Activated T-cell treated with anti-CD3 and anti-CD28 coated beads, Interleukin-2, amount 50 U/mL, for 24 hours (primary cell): ENCODE measurements around the gene CLGN.
A peak's percentile ranks its signal among the peaks of the same experiment; 100 is the strongest.
"Not testable (repeated sequence)": the region's sequence is repeated elsewhere in the genome, so short reads cannot be mapped to it uniquely, and the experiment has no call there.

Experiments
- DNase-seq: peaks from one replicate; pipeline ENCODE4 v3.0.0-alpha.2; 2020
- H3K27ac Mint-ChIP-seq: 2 replicates; pipeline ENCODE4 v1.8.0; 2020; ENCODE audit warnings: mild to moderate bottlenecking, mixed read lengths
- H3K27me3 Mint-ChIP-seq: 2 replicates; pipeline ENCODE4 v1.8.0; 2020; ENCODE audit warnings: mixed read lengths
- H3K36me3 Mint-ChIP-seq: 2 replicates; pipeline ENCODE4 v1.8.0; 2020; ENCODE audit warnings: low read depth, mixed read lengths
- H3K4me1 Mint-ChIP-seq: 2 replicates; pipeline ENCODE4 v1.8.0; 2020; ENCODE audit warnings: low read depth, mixed read lengths
- H3K4me3 Mint-ChIP-seq: 2 replicates; pipeline ENCODE4 v1.8.0; 2020; ENCODE audit warnings: mild to moderate bottlenecking, moderate library complexity, mixed read lengths
- H3K9me3 Mint-ChIP-seq: 2 replicates; pipeline ENCODE4 v1.8.0; 2020; ENCODE audit warnings: mixed read lengths

CLGN gene

DNA sequence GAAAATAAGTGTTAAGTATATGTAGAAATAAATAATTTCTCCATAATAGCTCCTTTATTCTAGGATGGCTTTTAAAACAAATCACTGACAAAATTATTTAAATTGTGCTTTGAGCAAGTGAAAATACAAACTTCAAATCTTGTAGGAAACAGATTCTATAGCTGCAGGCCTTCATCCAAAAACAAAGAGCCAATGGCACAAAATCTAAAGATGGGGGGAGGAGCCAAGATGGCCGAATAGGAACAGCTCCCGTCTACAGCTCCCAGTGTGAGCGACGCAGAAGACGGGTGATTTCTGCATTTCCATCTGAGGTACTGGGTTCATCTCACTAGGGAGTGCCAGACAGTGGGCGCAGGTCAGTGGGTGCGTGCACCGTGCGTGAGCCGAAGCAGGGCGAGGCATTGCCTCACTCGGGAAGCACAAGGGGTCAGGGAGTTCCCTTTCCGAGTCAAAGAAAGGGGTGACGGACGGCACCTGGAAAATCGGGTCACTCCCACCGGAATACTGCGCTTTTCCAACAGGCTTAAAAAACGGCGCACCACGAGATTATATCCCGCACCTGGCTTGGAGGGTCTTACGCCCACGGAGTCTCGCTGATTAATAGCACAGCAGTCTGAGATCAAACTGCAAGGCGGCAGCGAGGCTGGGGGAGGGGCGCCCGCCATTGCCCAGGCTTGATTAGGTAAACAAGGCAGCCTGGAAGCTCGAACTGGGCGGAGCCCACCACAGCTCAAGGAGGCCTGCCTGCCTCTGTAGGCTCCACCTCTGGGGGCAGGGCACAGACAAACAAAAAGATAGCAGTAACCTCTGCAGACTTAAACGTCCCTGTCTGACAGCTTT lies 14.1 kb downstream of the CLGN start:
- not testable (repeated sequence) for H3K36me3 Mint-ChIP-seq, H3K27ac Mint-ChIP-seq, DNase-seq, H3K4me3 Mint-ChIP-seq, H3K4me1 Mint-ChIP-seq, H3K9me3 Mint-ChIP-seq
- H3K27me3 Mint-ChIP-seq, result peaks cover 16% of the 10 kb centered on the region

DNA sequence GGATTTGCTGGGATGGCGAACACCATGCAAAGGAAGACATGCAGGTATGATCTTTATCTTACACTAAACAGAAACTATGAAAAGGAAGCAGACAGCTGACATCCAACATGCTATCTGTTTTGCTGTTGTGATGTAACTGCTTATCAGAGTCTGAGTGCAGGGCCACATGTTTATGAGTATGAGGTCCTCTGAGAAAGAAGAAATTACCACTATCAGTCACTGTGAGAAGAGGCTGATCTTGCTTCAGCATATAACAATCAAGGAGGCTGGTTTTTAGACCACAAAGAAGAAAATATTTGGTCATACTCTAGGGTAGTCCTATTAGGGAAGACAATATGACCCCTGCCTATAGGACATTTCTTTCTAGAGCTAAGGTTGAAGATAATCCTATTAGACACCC lies 18.5 kb downstream of the CLGN start:
- no peaks in the 10 kb centered on the region for H3K36me3 Mint-ChIP-seq
- no peaks in the 10 kb centered on the region for H3K4me1 Mint-ChIP-seq
- H3K9me3 Mint-ChIP-seq, result no peaks in the 10 kb centered on the region
- H3K27me3 Mint-ChIP-seq, result peaks cover 36% of the 10 kb centered on the region
- no peak overlapping the region for H3K4me3 Mint-ChIP-seq
- H3K27ac Mint-ChIP-seq, result no peak overlapping the region
- no peak for DNase-seq

DNA sequence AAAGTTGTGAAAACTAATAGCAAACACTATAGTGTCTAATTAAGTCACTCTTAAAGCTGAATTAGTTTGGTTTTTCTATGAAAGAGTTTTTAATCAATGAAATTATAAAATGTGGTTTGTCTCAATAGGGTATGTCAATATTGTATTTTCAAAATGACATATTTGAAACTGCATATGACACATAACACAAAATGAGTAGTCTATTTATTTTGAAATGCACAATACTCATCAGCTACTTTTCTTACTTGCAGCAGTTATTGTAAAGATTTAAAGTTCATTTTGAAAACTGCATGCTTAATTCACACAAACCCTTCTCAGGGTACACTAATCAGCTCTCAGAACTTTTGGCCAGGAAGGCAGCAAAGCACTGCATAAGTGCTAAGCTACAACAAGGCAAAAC lies 21.2 kb downstream of the CLGN start:
- no peak for DNase-seq
- no peaks in the 10 kb centered on the region for H3K4me1 Mint-ChIP-seq
- no peaks in the 10 kb centered on the region for H3K9me3 Mint-ChIP-seq
- H3K36me3 Mint-ChIP-seq, result no peaks in the 10 kb centered on the region
- H3K27me3 Mint-ChIP-seq, result peaks cover 28% of the 10 kb centered on the region
- H3K27ac Mint-ChIP-seq, result no peak overlapping the region
- no peak overlapping the region for H3K4me3 Mint-ChIP-seq

DNA sequence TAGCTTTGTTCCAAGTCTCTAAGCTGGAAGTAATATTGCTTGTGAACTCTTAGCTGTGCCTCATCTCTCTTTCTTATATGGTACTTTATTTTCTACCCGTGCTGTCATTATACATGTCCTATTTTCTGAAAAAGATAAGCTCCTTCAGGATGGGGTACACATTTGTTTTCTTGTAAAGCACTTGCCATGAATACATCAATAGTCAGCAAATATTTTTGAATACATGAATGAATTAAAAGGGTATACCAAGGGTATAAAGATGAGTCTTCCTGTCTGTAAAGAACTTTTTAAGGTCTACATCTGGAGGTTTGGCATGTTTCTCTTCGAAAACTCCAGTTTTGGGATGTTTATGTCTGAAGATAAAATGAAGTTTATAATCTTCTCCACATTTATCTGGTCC lies 27.3 kb downstream of the CLGN start:
- no peaks in the 10 kb centered on the region for H3K4me1 Mint-ChIP-seq
- H3K27ac Mint-ChIP-seq, result no peak overlapping the region
- H3K4me3 Mint-ChIP-seq, result no peak overlapping the region
- DNase-seq, result no peak
- H3K36me3 Mint-ChIP-seq, result no peaks in the 10 kb centered on the region
- peaks cover 27% of the 10 kb centered on the region for H3K27me3 Mint-ChIP-seq
- H3K9me3 Mint-ChIP-seq, result no peaks in the 10 kb centered on the region

DNA sequence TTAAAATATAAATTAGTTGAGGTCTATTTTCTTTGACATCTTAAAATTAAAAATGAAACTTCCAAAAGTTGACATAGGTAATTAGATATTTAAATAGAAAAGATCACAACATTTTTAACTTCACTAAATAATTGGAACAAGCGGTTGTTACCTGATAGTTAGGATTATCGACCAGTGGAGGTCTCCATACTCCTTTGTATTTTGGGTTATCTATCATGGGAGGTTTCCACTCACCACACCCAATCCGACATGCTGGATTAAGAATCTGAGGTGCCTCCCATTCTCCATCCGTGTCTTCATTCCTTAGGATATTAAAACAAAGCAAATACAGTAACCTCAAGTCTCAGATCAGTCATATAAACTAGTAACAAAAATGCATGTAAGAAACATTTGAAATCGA lies 31.8 kb downstream of the CLGN start:
- Mint-ChIP-seq H3K9me3 (no peaks in the 10 kb centered on the region), H3K4me3 (no peak overlapping the region), H3K27me3 (peaks cover 16% of the 10 kb centered on the region), H3K4me1 (no peaks in the 10 kb centered on the region), H3K27ac (no peak overlapping the region), H3K36me3 (no peaks in the 10 kb centered on the region)
- no peak for DNase-seq

DNA sequence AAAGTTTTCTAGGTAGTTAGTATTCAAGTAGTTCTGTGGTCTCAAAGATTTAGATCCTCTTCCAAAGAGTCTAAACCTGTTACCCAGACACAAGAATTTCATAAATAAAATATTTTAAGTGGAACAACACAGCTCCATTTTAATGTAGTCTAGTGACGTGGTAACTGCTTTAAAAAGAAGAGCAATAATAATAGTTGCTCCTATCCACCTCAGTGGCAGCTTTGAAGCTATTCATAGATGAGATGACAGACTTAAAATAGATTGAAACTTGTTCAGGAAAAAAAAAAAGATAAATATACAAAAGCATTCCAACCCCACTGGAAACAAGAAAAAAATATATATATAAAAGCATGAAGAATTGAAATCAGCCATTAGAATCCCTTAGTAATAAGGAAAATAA lies 39.4 kb downstream of the CLGN start:
- Mint-ChIP-seq H3K27ac (no peak overlapping the region), H3K4me3 (no peak overlapping the region), H3K4me1 (no peaks in the 10 kb centered on the region), H3K9me3 (no peaks in the 10 kb centered on the region), H3K27me3 (no peaks in the 10 kb centered on the region), H3K36me3 (peaks cover 3% of the 10 kb centered on the region)
- no peak for DNase-seq

DNA sequence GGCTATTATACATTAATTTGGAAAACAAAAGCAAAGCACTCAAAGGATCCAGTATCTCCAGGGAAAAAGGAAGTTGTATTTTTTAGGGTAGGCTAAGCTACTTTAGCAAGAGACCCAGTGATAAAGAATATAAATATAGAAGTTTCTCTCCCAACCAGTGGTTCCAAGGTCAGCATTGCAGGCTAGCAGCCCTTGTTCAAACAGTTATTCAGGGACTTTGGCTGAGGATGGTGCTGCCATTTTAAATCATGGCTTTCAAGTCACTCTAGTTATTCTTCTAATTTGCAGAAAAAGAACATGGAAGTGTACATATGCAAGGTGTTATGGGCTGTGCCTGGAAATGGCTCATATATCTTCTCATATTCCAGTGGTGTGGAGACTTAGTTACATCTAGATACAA lies 44.7 kb downstream of the CLGN start:
- Mint-ChIP-seq H3K4me1 (peaks cover 4% of the 10 kb centered on the region), H3K27ac (no peak overlapping the region), H3K36me3 (peaks cover 34% of the 10 kb centered on the region), H3K4me3 (no peak overlapping the region), H3K9me3 (no peaks in the 10 kb centered on the region), H3K27me3 (no peaks in the 10 kb centered on the region)
- no peak for DNase-seq

DNA sequence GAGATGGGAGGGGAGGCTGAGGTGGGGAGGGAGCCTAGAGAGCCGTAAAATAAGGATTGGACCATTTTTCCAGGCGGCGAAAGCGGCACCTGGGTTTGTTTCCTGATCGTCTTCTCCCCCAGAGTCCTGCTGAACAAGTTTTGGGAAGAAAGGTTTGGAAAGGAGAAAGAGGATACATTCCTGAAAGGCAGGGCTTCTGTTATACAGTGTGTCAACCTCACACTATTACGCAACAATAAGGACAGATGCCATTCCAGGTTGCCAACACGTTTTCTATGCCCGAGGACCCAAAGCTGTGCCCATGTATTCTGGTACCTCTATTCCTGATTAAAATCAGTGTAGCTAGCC lies 53.3 kb downstream of the CLGN start:
- H3K4me3 Mint-ChIP-seq, result no peak overlapping the region
- no peaks in the 10 kb centered on the region for H3K27me3 Mint-ChIP-seq
- H3K36me3 Mint-ChIP-seq, result peaks cover 6% of the 10 kb centered on the region
- H3K27ac Mint-ChIP-seq, result peak overlapping the region; percentile 82
- no peaks in the 10 kb centered on the region for H3K9me3 Mint-ChIP-seq
- peaks cover 42% of the 10 kb centered on the region for H3K4me1 Mint-ChIP-seq
- DNase-seq, result no peak

DNA sequence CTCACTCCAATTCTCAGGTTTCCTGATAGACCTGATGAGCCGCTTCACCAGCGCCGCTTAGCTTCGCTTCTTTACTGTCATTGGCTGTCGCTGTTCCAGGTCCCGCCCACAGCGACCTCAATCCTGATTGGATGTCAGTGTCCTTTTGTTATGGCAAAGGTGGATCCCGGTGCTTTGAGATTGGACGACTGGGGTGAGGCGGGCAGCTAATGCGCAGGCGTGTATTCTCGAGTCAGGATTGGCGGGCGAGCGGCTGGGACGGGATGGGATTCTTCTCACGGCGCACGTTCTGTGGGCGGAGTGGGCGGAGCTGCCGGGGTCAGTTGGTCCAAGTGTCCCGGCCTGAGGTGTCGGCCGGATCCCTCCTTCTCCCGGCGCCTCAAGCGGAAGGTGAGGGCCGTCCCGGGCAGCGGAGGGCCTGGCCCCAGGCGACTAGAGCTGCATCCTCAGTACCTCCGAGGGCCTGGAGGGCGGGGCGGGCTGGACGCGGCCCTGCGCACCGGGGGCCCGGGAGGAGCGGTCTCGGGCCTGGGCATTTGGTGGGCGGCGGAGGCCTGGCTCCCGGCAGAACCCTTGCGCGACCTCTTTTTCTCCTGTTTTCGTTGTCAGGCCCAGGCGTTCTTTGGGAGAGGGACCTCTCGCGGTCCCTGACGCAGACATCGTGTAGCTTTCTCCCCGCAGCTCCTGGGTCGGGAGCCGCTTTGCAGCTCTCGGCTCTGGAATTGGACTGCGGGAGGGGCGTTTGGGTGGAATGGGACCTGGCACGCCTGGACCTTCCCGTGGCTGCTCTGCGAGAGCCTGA lies 53.9 kb downstream of the CLGN start, which contains the start of gene SCOC:
Gene SCOC, plus strand, starts transcription at position 319 of the 802 bp plus-strand sequence. CDS start 5,525 bp downstream, outside the sequence.
- Mint-ChIP-seq H3K27me3 (no peaks in the 10 kb centered on the region), H3K4me1 (peaks cover 40% of the 10 kb centered on the region), H3K9me3 (no peaks in the 10 kb centered on the region), H3K27ac (peak within 1 kb of the TSS; percentile 82), H3K36me3 (peaks cover 4% of the 10 kb centered on the region), H3K4me3 (no peak within 1 kb of the TSS)
- DNase-seq, result peak; percentile 94

DNA sequence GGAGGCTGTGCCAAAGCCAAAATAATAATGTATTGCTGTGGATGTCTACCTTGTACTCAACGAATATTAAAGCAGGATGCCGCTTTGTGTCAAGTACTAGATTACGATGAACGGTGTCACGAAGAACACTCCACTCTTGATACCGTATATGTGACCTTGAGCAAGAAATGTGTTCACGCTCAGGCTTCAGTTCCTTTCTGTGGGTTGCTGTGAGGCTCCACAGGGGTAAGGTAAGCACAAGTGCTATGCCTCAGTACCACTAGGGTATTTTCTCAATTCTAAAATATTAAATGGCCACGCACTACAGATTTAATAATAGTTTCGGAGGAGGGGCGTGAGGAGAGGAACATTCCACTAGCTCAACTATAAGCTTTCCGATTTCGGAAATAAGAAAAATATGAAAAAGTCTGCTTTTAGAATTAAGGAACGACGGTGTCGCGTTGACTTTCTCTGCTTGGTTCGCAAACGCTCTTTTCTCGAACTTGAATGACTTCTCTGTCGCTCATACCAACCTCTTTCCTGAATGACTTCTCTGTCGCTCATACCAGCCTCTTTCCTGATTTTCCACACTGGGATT lies 54.6 kb downstream of the CLGN start:
- Mint-ChIP-seq H3K36me3 (peaks cover 4% of the 10 kb centered on the region), H3K27me3 (no peaks in the 10 kb centered on the region), H3K27ac (no peak overlapping the region), H3K9me3 (no peaks in the 10 kb centered on the region), H3K4me3 (no peak overlapping the region), H3K4me1 (peaks cover 40% of the 10 kb centered on the region)
- DNase-seq, result no peak

DNA sequence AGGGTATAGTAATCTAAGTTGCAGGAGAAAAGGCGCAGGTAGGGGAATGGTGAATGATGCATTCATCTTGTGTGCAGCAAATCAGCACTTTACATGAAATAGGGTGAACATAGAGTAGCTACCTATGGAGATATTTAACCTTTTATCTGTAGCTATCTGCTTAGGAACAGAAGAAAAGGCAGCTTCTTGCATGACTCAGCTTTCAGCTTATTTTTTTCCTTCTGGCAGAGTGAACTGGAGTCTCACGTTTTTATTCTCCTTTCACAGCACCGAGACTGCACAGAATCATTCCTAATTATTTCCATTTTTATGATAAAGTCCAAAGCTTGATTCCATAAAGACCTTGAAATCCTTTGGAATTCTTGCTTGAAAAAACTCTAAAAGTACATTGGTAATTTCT lies 58.8 kb downstream of the CLGN start:
- Mint-ChIP-seq H3K4me1 (peaks cover 8% of the 10 kb centered on the region), H3K4me3 (no peak overlapping the region), H3K27ac (no peak overlapping the region)

DNA sequence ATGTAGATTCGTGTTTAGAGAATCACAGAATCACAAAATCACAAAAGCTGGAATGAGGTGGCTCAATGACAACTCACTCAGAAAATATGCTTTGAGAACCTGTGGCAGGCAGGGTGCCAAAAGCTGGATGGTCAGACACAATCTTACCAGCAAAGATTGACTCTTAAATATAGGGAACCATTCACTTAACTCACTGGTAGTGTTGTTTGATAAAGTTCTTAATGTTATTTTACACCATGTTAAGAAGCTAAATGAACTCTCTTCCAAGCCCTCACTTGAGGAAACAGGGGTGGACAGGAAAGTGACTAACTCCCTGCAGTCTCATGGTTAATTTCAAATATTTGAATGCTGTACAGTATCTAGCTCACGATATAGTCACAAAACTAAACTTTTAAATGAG lies 59.7 kb downstream of the CLGN start:
- no peak for DNase-seq
- H3K36me3 Mint-ChIP-seq, result no peaks in the 10 kb centered on the region
- no peak overlapping the region for H3K27ac Mint-ChIP-seq
- H3K4me3 Mint-ChIP-seq, result no peak overlapping the region
- peaks cover 8% of the 10 kb centered on the region for H3K4me1 Mint-ChIP-seq
- H3K27me3 Mint-ChIP-seq, result no peaks in the 10 kb centered on the region
- H3K9me3 Mint-ChIP-seq, result no peaks in the 10 kb centered on the region

More for the DNA sequence above, 58.8 kb downstream of the CLGN start:
- Mint-ChIP-seq H3K9me3 (no peaks in the 10 kb centered on the region), H3K36me3 (no peaks in the 10 kb centered on the region), H3K27me3 (no peaks in the 10 kb centered on the region)
- no peak for DNase-seq

DNA sequence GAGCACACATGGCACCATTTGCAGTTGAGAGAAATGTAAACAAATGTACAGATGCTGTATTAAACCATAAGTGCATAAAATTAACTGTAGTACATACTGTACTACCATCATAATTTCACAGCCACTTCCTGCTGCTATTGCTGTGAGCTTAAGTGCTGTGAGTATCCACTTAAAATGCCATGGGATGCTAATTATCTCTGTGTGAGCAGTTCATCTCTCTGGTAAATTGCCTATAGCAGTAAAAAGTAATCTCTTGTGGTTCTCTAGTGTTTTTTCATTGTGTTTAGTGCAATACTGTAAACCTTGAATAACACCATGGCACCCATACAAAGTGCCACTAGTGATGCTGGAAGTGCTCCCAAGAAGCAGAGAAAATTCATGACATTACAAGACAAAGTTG lies 63.9 kb downstream of the CLGN start:
- H3K36me3 Mint-ChIP-seq, result no peaks in the 10 kb centered on the region
- no peaks in the 10 kb centered on the region for H3K27me3 Mint-ChIP-seq
- no peak overlapping the region for H3K4me3 Mint-ChIP-seq
- H3K9me3 Mint-ChIP-seq, result no peaks in the 10 kb centered on the region
- no peaks in the 10 kb centered on the region for H3K4me1 Mint-ChIP-seq
- DNase-seq, result no peak
- H3K27ac Mint-ChIP-seq, result no peak overlapping the region

DNA sequence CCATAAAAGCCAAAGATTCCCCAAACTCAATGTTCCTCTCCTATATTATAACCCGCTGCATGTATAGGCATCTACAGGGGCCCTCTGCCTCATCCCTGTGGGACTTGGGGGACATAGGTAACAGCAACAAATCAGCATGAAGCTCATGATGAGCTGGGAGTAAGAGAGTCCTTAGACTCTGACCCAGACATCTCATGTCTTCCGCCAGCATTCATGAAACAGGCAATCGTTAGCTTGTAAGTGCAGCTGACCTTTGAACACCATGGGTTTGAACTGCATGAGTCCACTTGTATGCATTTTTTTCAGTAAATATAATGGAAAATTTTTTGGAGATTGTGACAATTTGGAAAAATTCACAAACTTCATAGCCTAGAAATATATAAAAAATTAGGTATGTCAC lies 64.4 kb downstream of the CLGN start:
- no peak for DNase-seq
- Mint-ChIP-seq H3K4me3 (no peak overlapping the region), H3K9me3 (no peaks in the 10 kb centered on the region), H3K4me1 (no peaks in the 10 kb centered on the region), H3K27ac (no peak overlapping the region), H3K36me3 (no peaks in the 10 kb centered on the region), H3K27me3 (no peaks in the 10 kb centered on the region)

DNA sequence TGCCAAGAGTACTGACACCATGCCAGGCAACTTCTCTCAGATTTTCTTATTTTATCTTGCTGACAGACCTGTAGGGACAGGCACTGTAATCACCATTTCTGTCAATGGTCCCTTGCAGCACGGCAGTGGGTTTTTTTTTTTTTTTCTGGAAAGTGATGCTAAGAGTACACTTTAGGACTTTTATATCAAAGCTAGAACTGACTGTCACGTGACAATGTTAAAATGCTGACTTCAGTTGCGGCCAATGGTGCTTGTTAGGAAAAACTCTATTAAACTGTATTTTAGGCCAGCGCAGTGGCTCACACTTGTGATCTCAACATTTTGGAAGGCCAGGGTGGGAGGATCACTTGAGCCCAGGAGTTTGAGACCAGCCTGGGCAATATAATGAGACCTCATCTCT lies 66.3 kb downstream of the CLGN start:
- no peak overlapping the region for H3K27ac Mint-ChIP-seq
- no peaks in the 10 kb centered on the region for H3K4me1 Mint-ChIP-seq
- H3K9me3 Mint-ChIP-seq, result no peaks in the 10 kb centered on the region
- no peaks in the 10 kb centered on the region for H3K36me3 Mint-ChIP-seq
- no peaks in the 10 kb centered on the region for H3K27me3 Mint-ChIP-seq
- DNase-seq, result no peak
- no peak overlapping the region for H3K4me3 Mint-ChIP-seq
